SK-N-SH (cell line): ENCODE measurements around the gene NUP210L. TPM values are rescaled to one million over a fixed set of nuclear protein-coding genes. Genes with fewer than 3 reads are reported as not detected.
A peak's percentile ranks its signal among the peaks of the same experiment; 100 is the strongest.

ENCODE experiments used
- CTCF ChIA-PET: fragments of 300-600, 350-600 bp; formaldehyde crosslinking; extraction: SDS; loops from one replicate; lab custom pipeline; 2021; lab: Yijun Ruan, JAX
- POLR2A ChIA-PET: fragments of 350-600 bp; sonication (Branson Sonifier 250); formaldehyde crosslinking; extraction: SDS; loops from one replicate; lab custom pipeline; 2020; ENCODE audit warnings: antibody characterized with exemption, inconsistent platforms; lab: Yijun Ruan, JAX
- DNase-seq: peaks from one replicate; pipeline ENCODE4 v3.0.0; 2012
- H2AFZ ChIP-seq: fragments of 200-600 bp; sonication (generic); 2 replicates; pipeline ENCODE4 v1.8.1; 2016; ENCODE audit warnings: antibody characterized with exemption, mild to moderate bottlenecking, low read depth
- H3F3A ChIP-seq: fragments of 200-600 bp; sonication (generic); replicated peaks from 2 replicates; pipeline ENCODE3; 2016; ENCODE audit warnings: antibody characterized with exemption, mild to moderate bottlenecking; ENCODE audit not compliant: insufficient read depth
- H3K27ac ChIP-seq, 2 experiments: fragments of 200-500 bp in 1 of 2; fragments of 200-600 bp in 1 of 2; sonication (Bioruptor generic) in 1 of 2; sonication (generic), shearing (Covaris generic) in 1 of 2; 2 replicates each; pipeline versions ENCODE4 v1.5.1 to v1.6.1; 2014 to 2016; ENCODE audit warnings: low read depth in 2 of 2, inconsistent platforms in 1 of 2, low read length in 1 of 2, mild to moderate bottlenecking in 1 of 2, mixed read lengths in 1 of 2
- H3K27me3 ChIP-seq: fragments of 200-600 bp; sonication (generic), shearing (Covaris generic); 2 replicates; pipeline ENCODE4 v1.6.1; 2016; ENCODE audit warnings: mixed run types; ENCODE audit not compliant: insufficient read depth
- H3K36me3 ChIP-seq, 2 experiments: fragments of 200-500 bp in 1 of 2; fragments of 200-600 bp in 1 of 2; sonication (Bioruptor generic) in 1 of 2; sonication (generic) in 1 of 2; replicated peaks in 1 of 2; 2 replicates each; pipeline versions ENCODE3 to v1.5.1; 2014 to 2016; ENCODE audit warnings: low read length in 1 of 2, mild to moderate bottlenecking in 1 of 2; ENCODE audit not compliant: insufficient read depth in 2 of 2, control insufficient read depth in 1 of 2
- H3K4me1 ChIP-seq, 2 experiments: fragments of 200-500 bp in 1 of 2; fragments of 200-600 bp in 1 of 2; sonication (Bioruptor generic) in 1 of 2; sonication (generic), shearing (Covaris generic) in 1 of 2; 2 replicates each; pipeline versions ENCODE4 v1.5.1 to v1.6.1; 2014 to 2016; ENCODE audit warnings: low read depth in 1 of 2, low read length in 1 of 2, mixed run types in 1 of 2; ENCODE audit not compliant: insufficient read depth in 2 of 2, control insufficient read depth in 1 of 2
- H3K4me2 ChIP-seq: fragments of 200-600 bp; sonication (generic), shearing (Covaris generic); 2 replicates; pipeline ENCODE4 v1.6.1; 2017; ENCODE audit warnings: mixed run types
- H3K4me3 ChIP-seq, 2 experiments: fragments of 200-500 bp in 1 of 2; fragments of 200-600 bp in 1 of 2; sonication (Bioruptor generic) in 1 of 2; sonication (generic), shearing (Covaris generic) in 1 of 2; 2 replicates each; pipeline versions ENCODE4 v1.5.1 to v1.8.1; 2014 to 2016; ENCODE audit warnings: low read depth in 2 of 2, inconsistent platforms in 1 of 2, low read length in 1 of 2, mild to moderate bottlenecking in 1 of 2, mixed read lengths in 1 of 2, moderate library complexity in 1 of 2
- H3K79me2 ChIP-seq: fragments of 200-600 bp; sonication (generic); 2 replicates; pipeline ENCODE4 v1.8.1; 2017; ENCODE audit warnings: mild to moderate bottlenecking; ENCODE audit not compliant: insufficient read depth
- H3K9ac ChIP-seq: fragments of 200-600 bp; sonication (generic); 2 replicates; pipeline ENCODE4 v1.6.1; 2017; ENCODE audit warnings: mixed run types
- H3K9me2 ChIP-seq: fragments of 200-600 bp; sonication (generic); 2 replicates; pipeline ENCODE4 v1.6.1; 2017; ENCODE audit warnings: mixed run types
- H3K9me3 ChIP-seq: fragments of 200-600 bp; sonication (generic); 2 replicates; pipeline ENCODE4 v1.6.1; 2017; ENCODE audit warnings: mixed run types, mild to moderate bottlenecking, moderate library complexity
- H4K20me1 ChIP-seq: fragments of 200-600 bp; sonication (generic); 2 replicates; pipeline ENCODE4 v1.6.1; 2017; ENCODE audit warnings: mild to moderate bottlenecking, mixed run types; ENCODE audit not compliant: insufficient read depth
- ELF1 ChIP-seq: IDR thresholded peaks from 2 replicates; pipeline ENCODE4 v1.4.0; 2012
- EZH2phosphoT487 ChIP-seq: fragments of 200-600 bp; sonication (generic); IDR thresholded peaks from 2 replicates; pipeline ENCODE4 v1.6.1; 2017; ENCODE audit warnings: low read depth, mixed run types, mild to moderate bottlenecking, antibody characterized with exemption, moderate library complexity, borderline replicate concordance
- MEF2A ChIP-seq: IDR thresholded peaks from 2 replicates; pipeline ENCODE4 v1.4.0; 2012; ENCODE audit warnings: low read depth, borderline replicate concordance
- RFX5 ChIP-seq: IDR thresholded peaks from 2 replicates; pipeline ENCODE4 v1.6.1; 2012; ENCODE audit warnings: mild to moderate bottlenecking, improper control_type of control experiment, low read length
- RXRA ChIP-seq: IDR thresholded peaks from 2 replicates; pipeline ENCODE4 v1.4.0; 2012; ENCODE audit warnings: low read depth, mild to moderate bottlenecking, borderline replicate concordance
- TAF1 ChIP-seq: IDR thresholded peaks from 2 replicates; pipeline ENCODE4 v1.6.1; 2012; ENCODE audit warnings: low read depth, mild to moderate bottlenecking, low read length, moderate library complexity, borderline replicate concordance
- TCF12 ChIP-seq: IDR thresholded peaks from 2 replicates; pipeline ENCODE4 v1.4.0; 2012
- TEAD4 ChIP-seq: IDR thresholded peaks from 2 replicates; pipeline ENCODE4 v1.4.0; 2012; ENCODE audit warnings: mild to moderate bottlenecking, borderline replicate concordance; ENCODE audit not compliant: insufficient read depth
- WGBS: methylation state at CpG from one replicate; pipeline ENCODE4 v1.1.6; 2017; ENCODE audit warnings: low lambda C conversion rate; 5-methylcytosine and 5-hydroxymethylcytosine counted together
- polyA plus RNA-seq, 3 experiments: library from polyadenylated mRNA; depleted of rRNA; stranded (reverse); fragments of >200 nt; gene quantifications; 2 replicates each; pipeline ENCODE4 v1.2.3, GENCODE V29; 2012
- TF ChIP-seq, protein P1 (sequence below): fragments of 150-350 bp; IDR thresholded peaks from 2 replicates; pipeline ENCODE4 v1.6.1; 2017; ENCODE audit warnings: antibody characterized with exemption, low read length, low read depth, borderline replicate concordance
- TF ChIP-seq, protein P2 (sequence below): IDR thresholded peaks from 2 replicates; pipeline ENCODE4 v1.4.0; 2012; ENCODE audit warnings: low read depth
- TF ChIP-seq, protein P3 (sequence below): fragments of 150-350 bp; IDR thresholded peaks from 2 replicates; pipeline ENCODE4 v1.6.1; 2016; ENCODE audit warnings: mild to moderate bottlenecking, low read depth, low read length
- TF ChIP-seq, protein P4 (sequence below): IDR thresholded peaks from 2 replicates; pipeline ENCODE4; 2012
- TF ChIP-seq, protein P5 (sequence below): IDR thresholded peaks from 2 replicates; pipeline ENCODE4 v1.6.1; 2012; ENCODE audit warnings: mild to moderate bottlenecking, low read depth, low read length, moderate library complexity

NUP210L gene
- polyA plus RNA-seq, 1 of the 3 experiments (the other 2 are of a cell fraction), result not detected

DNA sequence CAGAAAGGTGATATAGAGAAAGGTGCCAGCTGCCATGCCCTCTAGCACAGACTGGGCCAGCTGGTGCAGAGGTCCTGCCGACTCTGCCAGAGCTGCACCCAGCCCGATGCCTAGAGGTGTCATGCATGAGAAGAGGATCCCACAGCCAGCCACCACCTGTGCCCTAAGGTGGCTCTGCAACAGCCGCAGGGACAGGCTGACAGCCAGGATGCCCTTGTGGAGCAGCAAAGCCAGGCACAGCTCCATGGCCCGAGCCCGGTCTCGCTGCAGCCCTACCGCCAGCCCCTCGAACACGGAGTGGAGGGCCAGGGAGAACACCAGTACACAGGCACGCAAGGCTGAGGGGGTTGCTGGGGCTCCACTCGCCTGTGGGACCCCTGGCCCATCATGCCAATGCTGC, 194.7 kb downstream of the NUP210L start:
- no peak overlapping the region for H3K9ac ChIP-seq
- peaks cover 69% of the 10 kb centered on the region for H3K79me2 ChIP-seq
- no peaks in the 10 kb centered on the region for H3K9me3 ChIP-seq
- TF ChIP-seq TEAD4, result no peak
- no peak for TF ChIP-seq TAF1
- TF ChIP-seq, protein P1, sequence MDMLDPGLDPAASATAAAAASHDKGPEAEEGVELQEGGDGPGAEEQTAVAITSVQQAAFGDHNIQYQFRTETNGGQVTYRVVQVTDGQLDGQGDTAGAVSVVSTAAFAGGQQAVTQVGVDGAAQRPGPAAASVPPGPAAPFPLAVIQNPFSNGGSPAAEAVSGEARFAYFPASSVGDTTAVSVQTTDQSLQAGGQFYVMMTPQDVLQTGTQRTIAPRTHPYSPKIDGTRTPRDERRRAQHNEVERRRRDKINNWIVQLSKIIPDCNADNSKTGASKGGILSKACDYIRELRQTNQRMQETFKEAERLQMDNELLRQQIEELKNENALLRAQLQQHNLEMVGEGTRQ, result no peak
- TF ChIP-seq, protein P2, sequence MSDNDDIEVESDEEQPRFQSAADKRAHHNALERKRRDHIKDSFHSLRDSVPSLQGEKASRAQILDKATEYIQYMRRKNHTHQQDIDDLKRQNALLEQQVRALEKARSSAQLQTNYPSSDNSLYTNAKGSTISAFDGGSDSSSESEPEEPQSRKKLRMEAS, result no peak
- no peak for TF ChIP-seq MEF2A
- TF ChIP-seq, all 33 proteins: peak for 0
- H4K20me1 ChIP-seq, result peaks cover 25% of the 10 kb centered on the region
- ChIA-PET POLR2A (interaction anchor here (1.8 kb wide), 1 partner anchor 37 kb away, joined by 3 read pairs; the partner anchor contains the start of gene GATAD2B), CTCF (interaction anchor here (8.6 kb wide), 1 partner anchor 26 kb away, joined by 50 read pairs; the partner anchor contains the start of gene RAB13)
- H3K27me3 ChIP-seq, result no peaks in the 10 kb centered on the region
- peaks cover 20% of the 10 kb centered on the region for H3F3A ChIP-seq
- peaks cover 5 to 49% of the 10 kb centered on the region in 2 experiments; a peak in 3 of 4 replicates for H3K4me1 ChIP-seq
- WGBS, result 100% methylated on average over 1 of the region's 11 CpGs
- no peak overlapping the region for H2AFZ ChIP-seq
- no peak for DNase-seq
- H3K36me3 ChIP-seq, result peaks cover 12 to 15% of the 10 kb centered on the region in 2 experiments
- H3K4me2 ChIP-seq, result no peak overlapping the region
- H3K9me2 ChIP-seq, result no peaks in the 10 kb centered on the region
- no peak overlapping the region for H3K27ac ChIP-seq
- H3K4me3 ChIP-seq, result no peak overlapping the region

DNA sequence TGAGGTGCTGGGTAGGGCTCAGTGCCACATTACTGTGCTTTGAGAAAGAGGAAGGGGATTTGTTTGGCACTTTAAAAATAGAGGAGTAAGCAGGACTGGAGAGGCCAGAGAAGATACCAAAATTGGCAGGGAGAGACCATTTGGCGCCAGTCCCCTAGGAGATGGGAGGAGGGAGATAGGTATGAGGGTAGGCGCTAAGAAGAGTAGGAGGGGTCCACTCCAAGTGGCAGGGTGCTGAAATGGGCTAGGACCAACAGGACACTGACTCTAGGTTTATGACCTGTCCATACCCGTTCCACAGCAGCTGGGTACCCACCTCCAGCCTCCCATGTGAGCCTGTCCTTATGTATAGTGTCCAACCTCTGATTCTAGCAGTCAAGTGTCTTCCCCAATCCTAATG, 195.4 kb downstream of the NUP210L start:
- POLR2A ChIA-PET, result interaction anchor here (0.8 to 4.4 kb wide), 2 partner anchors 8 to 18 kb away, joined by 3 to 32 read pairs; partner anchors contain the start of genes CREB3L4 and JTB

More for the DNA sequence above, 195.4 kb downstream of the NUP210L start:
- Histone ChIP-seq H3K9me3 (no peaks in the 10 kb centered on the region), H3K4me3 (no peak overlapping the region), H3K4me1 (peaks cover 5 to 56% of the 10 kb centered on the region in 2 experiments; a peak in 3 of 4 replicates), H3K9ac (no peak overlapping the region), H2AFZ (no peak overlapping the region), H3K4me2 (no peak overlapping the region), H3K27me3 (no peaks in the 10 kb centered on the region), H3K27ac (peak overlapping the region in 1 of 2 experiments; percentile 77; a peak in 2 of 4 replicates), H3K36me3 (peaks cover 12 to 20% of the 10 kb centered on the region in 2 experiments), H4K20me1 (peaks cover 33% of the 10 kb centered on the region), H3F3A (peaks cover 19% of the 10 kb centered on the region)
- CTCF ChIA-PET, result interaction anchor here (5.9 to 8.6 kb wide), 2 partner anchors 13 to 27 kb away, joined by 50 to 51 read pairs; partner anchors contain the start of genes DENND4B and RAB13
- 95% methylated on average over 2 of the region's 3 CpGs for WGBS
- TF ChIP-seq ELF1 (no peak), EZH2phosphoT487 (no peak), TCF12 (no peak), TAF1 (no peak), RFX5 (no peak), RXRA (no peak)
- TF ChIP-seq, protein P3, sequence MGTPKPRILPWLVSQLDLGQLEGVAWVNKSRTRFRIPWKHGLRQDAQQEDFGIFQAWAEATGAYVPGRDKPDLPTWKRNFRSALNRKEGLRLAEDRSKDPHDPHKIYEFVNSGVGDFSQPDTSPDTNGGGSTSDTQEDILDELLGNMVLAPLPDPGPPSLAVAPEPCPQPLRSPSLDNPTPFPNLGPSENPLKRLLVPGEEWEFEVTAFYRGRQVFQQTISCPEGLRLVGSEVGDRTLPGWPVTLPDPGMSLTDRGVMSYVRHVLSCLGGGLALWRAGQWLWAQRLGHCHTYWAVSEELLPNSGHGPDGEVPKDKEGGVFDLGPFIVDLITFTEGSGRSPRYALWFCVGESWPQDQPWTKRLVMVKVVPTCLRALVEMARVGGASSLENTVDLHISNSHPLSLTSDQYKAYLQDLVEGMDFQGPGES, result no peak
- TF ChIP-seq, protein P4, sequence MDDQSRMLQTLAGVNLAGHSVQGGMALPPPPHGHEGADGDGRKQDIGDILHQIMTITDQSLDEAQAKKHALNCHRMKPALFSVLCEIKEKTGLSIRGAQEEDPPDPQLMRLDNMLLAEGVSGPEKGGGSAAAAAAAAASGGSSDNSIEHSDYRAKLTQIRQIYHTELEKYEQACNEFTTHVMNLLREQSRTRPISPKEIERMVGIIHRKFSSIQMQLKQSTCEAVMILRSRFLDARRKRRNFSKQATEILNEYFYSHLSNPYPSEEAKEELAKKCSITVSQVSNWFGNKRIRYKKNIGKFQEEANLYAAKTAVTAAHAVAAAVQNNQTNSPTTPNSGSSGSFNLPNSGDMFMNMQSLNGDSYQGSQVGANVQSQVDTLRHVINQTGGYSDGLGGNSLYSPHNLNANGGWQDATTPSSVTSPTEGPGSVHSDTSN, result no peak
- TF ChIP-seq, protein P5, sequence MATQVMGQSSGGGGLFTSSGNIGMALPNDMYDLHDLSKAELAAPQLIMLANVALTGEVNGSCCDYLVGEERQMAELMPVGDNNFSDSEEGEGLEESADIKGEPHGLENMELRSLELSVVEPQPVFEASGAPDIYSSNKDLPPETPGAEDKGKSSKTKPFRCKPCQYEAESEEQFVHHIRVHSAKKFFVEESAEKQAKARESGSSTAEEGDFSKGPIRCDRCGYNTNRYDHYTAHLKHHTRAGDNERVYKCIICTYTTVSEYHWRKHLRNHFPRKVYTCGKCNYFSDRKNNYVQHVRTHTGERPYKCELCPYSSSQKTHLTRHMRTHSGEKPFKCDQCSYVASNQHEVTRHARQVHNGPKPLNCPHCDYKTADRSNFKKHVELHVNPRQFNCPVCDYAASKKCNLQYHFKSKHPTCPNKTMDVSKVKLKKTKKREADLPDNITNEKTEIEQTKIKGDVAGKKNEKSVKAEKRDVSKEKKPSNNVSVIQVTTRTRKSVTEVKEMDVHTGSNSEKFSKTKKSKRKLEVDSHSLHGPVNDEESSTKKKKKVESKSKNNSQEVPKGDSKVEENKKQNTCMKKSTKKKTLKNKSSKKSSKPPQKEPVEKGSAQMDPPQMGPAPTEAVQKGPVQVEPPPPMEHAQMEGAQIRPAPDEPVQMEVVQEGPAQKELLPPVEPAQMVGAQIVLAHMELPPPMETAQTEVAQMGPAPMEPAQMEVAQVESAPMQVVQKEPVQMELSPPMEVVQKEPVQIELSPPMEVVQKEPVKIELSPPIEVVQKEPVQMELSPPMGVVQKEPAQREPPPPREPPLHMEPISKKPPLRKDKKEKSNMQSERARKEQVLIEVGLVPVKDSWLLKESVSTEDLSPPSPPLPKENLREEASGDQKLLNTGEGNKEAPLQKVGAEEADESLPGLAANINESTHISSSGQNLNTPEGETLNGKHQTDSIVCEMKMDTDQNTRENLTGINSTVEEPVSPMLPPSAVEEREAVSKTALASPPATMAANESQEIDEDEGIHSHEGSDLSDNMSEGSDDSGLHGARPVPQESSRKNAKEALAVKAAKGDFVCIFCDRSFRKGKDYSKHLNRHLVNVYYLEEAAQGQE, result no peak
- TF ChIP-seq, all 33 proteins: peak for 0
- H3K79me2 ChIP-seq, result peaks cover 69% of the 10 kb centered on the region
- no peak for DNase-seq
- no peaks in the 10 kb centered on the region for H3K9me2 ChIP-seq
